Epidermal melanocyte (primary cell): ENCODE measurements around the gene ZNF317.
"Not testable (repeated sequence)": the region's sequence is repeated elsewhere in the genome, so short reads cannot be mapped to it uniquely, and the experiment has no call there.

Experiments used
- DNase-seq: peaks from one replicate; pipeline ENCODE4 v3.0.0; 2011; ENCODE audit warnings: low spot score; ENCODE audit not compliant: insufficient read length

The ZNF317 gene

GRCh38 chr19:9171393-9171991 is 31.3 kb downstream of the ZNF317 start:
- DNase-seq = no peak

- DNase-seq = no peak
Measured at GRCh38 chr19:9175326-9175725, 35.1 kb downstream of the ZNF317 start.

- DNase-seq = no peak
Measured at GRCh38 chr19:9178901-9179300, 38.7 kb downstream of the ZNF317 start, which contains the start of gene OR7D2. Gene OR7D2, plus strand, starts transcription at chr19:9178979. Its CDS starts 6,803 bp downstream, at chr19:9185782.

- DNase-seq = no peak
Measured at GRCh38 chr19:9183000-9183399, 42.8 kb downstream of the ZNF317 start.

GRCh38 chr19:9187191-9187590 is 47.0 kb downstream of the ZNF317 start:
- no peak for DNase-seq

- DNase-seq = no peak
Measured at GRCh38 chr19:9189535-9189934, 49.3 kb downstream of the ZNF317 start.

- DNase-seq = not testable (repeated sequence)
Measured at GRCh38 chr19:9198044-9198443, 57.8 kb downstream of the ZNF317 start.

GRCh38 chr19:9205501-9206113 is 65.4 kb downstream of the ZNF317 start:
- DNase-seq = peak; percentile 26
